ENCODE results near the gene NTM.

Gene NTM

DNA sequence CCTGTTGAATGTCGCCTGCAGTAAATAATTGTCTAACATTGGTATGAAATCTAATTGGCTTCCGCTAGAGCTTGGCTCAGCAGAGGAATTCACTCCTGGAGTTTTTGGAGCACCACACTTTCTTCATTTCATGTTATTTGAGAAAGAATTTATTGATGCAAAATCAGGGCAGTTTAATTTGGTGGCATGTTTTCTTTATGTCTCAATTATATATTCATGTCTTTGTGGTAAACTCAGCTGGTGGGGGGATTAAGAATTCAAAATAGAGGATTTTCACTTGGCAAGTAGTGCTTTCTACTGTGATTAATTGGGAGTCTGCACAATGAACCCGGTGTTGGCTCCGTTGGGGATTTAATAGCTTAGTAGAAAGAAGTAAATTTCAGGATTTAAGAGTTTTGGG is 784.4 kb downstream of the NTM start:
- DNase-seq (ENCODE audit: low spot score): no peak

DNA sequence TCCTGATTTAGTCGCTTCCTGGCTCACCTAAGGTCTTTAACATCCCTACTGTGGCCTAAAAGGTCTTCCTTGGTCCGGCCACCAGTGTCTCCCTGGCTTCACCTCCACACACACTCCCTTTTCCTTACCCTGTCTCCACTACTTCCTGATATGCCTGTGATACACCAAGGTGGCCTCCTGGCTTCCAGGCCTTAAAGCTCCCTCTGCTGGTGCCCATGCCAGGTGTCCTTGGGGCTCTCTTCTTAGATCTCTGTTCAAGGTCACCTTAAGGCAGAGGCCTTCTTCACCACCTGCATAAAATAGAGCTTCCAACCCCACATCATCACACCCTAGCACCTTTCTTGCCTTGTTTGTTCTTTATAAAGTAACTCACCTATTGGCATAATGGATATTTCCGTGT is 787.7 kb downstream of the NTM start:
- no peak for DNase-seq (ENCODE audit: low spot score)

DNA sequence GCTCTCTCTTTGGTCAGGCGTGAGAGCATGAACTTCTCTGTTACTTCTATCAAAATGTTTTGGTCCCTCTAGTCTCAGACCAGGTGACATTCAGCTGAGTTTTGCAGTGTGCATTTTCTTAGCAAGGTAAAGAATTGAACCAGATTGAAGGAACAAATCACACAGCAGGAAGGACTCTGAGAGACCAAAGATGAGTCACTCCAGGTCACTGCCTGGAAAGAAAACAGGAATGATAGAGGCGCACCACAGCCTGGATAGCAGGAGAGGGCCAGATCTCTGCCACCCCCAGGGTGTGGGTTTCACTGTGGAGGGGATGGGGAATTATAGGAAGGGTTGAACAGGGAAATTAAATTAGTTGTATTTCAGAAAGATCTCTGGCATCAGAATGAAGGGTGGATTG is 788.3 kb downstream of the NTM start:
- DNase-seq (ENCODE audit: low spot score): no peak

DNA sequence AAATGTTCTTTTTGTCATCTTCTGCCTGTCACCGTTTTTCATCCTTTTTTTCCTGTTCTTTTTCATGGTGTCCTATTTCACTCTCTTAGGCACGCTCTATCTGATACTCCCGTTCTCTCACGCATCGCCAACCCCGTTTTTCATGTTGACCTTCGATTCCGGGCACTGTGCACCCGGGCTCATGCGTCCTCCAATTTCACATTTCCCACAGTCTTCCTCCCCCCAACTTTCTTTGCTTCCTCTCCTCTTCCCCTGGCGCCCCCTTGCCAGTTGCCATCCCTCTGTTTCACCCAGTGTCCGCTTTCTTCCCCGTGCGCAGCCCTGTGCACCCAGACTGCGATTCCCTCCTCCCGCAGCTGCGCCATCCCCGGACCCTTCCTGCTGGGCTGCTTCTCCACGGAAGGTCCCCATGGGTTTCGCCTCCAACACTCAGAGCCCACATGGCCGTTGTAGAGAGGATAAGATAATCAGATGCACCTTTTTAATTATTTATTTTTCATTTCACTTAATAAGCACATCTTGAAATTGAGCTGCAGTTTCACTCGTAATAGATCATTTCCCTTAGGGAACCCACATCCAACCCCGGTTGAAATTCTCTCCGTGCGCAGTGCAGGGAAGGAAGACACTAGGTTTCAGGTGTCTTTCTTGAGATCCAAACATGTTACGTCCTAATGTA is 791.1 kb downstream of the NTM start:
- no peak for DNase-seq (ENCODE audit: low spot score)

DNA sequence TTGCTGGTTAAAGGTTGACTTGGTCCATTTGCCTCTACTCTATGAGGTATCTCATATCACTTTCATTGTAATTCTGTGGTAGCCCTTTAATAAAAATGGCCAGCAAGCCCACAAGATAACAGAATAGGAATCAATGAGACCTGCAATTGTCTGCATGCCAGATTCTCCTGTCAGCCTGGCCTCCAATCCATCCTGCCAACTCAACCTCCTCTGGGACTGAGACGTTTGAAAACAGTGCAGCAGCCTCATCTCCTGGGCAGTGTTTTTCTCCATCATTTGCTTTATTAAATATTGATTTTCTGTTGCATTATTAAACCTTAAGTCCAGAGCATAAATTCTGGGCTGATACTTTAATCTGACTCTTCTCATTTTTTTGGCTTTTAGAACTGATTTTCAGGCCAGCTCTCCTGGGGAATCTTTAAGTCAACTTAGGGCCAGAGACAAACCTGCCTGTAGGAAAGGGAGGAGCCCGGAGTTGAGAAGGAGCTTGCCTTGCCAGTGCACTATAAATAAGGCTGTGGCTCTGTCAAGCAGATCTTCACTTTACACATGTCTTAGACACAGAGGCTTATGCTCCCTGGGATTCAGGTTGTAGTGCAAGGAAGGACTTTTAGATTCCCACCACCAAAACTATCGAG is 798.0 kb downstream of the NTM start:
- DNase-seq (ENCODE audit: low spot score): no peak

DNA sequence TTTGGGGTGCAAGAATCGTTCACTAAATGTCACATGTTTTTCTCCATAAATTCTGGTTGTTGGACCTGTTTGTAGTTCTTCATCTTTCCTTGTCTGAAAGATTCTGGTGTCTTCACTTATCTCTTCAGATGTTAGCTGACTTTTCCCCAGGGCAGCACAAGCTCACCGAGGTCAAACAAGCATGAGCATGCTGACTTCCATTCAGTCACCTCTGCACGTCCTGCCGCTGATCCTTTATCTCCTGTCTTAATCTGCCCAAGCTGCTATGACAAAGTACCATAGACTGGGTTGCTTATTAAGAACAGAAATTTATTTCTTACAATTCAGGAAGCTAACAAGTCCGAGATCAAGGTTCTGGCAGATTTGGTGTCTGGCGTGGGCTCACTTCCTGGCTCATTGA is 800.6 kb downstream of the NTM start:
- no peak for DNase-seq (ENCODE audit: low spot score)

DNA sequence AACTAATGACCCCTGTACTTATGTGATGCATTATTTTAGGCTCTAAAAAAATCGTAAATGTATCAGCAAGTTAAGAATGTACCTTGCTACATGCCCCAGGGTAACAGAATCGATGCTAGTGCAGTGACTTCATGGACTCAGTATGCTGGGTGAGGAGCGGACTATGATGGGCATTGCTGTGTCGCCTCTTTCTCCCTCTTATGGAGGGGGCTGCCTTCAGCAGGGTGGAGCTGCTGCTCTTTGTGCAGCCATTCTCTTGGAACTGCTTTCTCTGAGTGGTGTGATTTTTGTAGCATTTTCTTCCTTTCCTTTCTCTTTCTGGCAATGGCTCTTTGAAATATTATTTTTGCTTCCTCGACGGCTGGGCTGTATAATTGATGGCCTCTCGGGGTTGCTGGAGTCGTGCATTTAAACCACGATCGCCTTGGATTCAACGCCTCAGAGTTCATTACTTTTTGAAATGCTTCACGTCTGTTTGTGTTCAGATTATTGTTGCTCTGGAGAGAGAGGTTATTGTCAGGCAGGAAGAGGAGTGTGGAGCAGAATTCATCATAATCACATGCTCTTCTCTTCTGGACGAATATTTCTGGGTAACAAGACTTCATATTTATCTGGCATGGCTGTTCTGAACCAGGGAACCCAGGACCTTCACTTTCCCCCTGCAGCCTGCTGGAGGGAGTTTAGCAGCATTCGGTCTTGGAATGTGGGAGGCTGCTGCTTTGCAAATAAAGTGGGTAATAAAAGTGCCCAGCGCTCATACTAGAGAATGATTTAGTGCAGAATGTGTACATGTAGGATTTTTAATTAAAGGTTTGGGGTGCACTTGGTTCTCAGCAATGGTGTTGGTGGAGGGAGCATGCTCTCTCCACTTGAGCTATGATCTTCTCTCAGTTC is 804.2 kb downstream of the NTM start:
- no peak for DNase-seq (ENCODE audit: low spot score)

DNA sequence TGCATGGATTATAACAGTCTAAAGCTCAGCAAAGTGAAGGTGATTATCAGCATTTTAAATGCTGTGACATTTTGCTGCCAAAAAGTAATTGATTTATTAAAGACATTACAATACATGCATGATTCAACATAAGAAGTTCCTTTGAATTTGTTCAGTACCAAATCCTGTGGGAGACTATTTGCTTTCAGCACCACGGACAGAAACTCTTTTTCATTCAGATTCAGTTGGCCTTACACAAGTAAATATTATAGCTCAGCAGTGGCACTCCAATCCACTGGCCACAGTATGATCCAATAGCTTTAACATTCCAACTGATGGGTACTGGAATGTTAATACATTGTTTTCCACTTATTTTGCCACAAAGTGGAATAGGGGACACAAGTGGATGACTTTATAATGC is 806.7 kb downstream of the NTM start:
- no peak for DNase-seq (ENCODE audit: low spot score)

DNA sequence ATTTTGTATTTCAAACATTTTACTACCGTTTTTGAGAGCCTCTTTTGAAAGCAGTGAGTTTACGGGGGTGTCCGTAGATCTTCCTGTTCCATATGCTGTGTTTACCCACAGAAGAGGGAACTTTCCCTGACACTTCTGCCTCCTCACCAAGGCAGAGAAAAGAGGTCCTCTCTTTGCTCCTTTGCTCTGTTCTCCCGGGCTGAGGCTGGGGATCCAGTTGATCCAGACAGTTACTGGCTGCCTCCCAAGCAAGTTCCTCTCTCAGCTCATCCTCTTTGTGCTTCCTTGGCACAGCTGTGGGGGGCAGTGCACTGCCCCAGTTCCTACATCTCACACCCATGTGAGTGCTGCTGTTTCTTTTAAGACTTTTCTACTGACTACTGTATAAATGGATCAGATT is 813.7 kb downstream of the NTM start:
- no peak for DNase-seq (ENCODE audit: low spot score)

DNA sequence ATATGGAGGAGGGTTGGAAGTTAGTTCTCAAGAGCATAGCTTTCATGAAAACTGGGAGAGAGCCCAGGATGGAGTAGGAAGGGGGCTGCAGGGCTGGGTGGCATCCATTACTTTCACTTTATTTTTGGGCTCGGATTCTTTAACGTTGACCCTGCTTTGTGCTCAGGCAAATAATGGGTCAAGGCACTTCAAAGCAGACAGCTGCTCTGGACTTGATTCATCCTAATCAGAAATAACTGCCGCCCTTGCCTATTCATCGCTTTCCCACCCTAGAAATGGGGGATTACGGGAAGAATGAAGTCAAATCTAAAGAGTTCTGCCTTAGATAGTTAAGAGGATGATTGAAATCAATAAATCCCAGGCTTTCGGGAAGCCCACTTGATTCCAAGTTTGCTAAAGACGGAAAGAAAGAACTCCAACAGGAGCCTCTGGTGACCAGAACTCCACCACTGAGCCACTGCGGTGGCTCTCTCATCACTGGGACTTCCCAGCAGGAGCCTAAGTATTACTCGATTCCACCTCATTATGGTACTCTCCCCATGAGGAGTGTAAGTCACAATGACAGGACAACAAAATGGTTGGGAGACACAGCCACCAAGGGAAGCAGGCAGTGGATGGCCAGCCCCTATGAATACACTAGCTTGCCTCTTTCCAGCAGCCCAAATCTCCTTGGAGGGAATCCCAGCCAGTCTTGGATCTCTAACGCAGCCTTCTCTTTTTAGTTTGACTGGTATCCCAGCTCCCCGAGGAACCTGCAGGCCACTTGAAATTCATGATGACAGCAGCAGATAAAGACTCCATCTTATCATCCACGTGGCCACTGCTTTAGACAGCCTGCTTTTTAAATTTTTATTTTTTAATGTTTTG is 815.5 kb downstream of the NTM start:
- no peak for DNase-seq (ENCODE audit: low spot score)

DNA sequence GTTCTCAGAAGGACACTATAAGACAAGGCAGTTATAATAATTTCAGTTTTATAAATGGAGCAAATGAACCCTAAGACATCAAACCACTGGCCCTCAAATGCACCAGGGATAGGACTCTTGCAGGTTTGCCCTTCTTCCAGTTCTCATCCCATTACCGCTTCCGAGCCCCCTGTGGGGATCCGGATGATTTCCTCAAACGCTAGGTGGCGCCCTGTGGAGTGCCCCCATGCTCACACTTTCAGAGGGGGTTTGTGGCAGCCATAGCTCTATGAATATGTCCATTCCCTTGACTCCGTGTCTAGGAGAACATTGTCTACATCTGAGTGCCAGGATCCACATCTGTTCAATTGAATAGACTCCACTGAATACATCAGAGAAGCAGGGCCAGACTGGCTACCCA is 816.3 kb downstream of the NTM start:
- no peak for DNase-seq (ENCODE audit: low spot score)

DNA sequence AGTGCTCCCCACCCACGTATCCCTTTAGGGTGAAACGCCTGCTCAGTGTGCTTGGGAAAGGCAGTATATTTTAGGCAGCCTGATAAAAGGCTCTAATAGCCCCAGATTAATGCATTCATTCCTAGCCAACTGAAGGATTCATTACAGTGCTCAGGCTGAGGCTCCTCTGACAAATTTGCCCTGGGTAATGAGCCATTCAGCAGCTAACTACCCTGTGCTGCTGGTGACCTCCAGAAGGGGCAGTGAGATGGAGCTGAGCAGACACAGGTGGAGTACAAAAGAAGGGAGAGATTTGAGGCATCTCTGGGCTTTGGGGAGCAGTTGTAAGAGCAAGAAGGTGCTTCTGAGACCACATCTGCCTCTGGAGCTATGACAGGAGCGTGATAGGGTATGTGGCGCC is 817.0 kb downstream of the NTM start:
- DNase-seq (ENCODE audit: low spot score): no peak

DNA sequence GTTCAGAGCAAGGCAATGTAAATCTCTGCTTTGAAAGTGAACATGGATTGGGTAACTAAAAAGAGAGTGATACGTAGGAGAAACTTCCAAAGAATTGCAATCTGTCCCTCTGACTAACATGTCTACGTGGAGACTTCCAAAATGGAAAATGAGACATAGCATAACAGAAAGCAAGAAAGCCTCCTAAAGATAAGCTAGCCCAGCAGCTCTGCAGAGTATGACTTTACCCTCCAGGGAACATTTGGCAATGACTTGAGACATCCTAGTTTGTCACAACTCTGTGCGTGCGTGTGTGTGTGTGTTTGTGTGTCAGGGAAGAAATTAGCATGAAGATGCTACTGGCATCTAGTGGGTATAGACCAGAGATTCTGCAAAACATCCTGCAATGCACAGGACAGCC is 817.4 kb downstream of the NTM start:
- DNase-seq (ENCODE audit: low spot score): no peak

DNA sequence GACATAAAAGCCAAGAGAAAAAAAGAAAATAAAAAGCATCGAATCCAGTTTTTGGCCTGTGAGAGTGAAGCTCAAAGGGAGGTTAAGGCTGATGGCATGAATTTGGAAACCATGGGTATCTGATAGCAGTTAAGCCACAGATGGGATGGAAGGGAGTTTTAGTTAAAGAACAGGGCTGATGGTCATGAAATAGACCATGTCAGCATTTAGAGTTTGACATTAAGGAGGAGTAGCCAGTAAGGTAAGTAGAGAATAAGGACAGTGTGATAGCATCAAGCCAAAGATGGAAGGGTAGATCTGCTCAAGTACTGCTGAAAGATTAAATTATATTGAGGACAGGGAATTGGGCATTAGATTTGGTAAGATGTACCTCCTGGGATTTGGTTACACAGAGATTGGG is 826.5 kb downstream of the NTM start:
- DNase-seq (ENCODE audit: low spot score): no peak

DNA sequence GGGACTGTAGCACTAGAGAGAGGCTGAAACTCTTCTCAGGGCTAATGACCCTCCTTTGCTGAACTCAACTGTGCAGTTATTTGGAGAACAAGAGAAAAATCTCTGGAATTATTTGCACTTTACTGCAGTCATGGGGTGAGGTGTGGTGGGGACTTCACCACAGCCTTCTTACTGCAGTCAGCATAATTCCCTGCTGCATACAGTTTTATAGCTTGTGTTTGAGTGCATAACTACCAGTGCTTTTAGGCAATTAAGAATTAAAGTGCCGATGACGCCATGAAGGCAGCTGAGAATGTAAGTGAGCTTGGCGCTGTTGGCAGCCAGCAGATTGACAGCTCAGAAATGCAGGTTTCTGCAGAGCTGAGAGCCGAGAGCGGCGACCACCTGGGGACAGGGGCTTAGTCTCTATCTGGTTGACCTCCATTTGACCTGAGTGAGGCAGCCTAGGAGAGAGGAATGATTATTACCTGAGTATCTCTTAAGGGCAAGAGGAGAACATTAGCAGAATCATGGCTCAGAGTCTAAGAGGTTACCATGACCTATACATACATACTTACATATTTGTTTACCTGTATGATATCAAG is 830.0 kb downstream of the NTM start:
- DNase-seq (ENCODE audit: low spot score): no peak

DNA sequence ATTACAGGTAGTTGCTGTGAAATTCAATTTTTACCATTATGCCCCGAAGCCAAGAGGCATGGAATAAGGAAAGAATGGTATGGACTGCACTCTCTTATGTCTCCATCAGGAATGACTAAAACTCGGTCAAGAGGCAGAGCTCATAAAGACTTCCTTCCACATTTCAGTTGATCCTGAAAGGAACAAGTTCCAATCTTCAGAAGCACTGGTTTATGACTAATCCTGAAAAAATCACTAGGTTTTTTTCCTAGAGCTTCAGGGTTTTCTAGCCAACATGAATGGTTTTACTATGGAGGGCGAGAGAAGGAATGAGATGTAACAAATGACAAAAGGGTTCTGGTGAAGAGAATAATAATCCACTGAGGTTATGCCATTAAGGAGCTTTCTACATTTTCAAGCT is 832.2 kb downstream of the NTM start:
- no peak for DNase-seq (ENCODE audit: low spot score)

DNA sequence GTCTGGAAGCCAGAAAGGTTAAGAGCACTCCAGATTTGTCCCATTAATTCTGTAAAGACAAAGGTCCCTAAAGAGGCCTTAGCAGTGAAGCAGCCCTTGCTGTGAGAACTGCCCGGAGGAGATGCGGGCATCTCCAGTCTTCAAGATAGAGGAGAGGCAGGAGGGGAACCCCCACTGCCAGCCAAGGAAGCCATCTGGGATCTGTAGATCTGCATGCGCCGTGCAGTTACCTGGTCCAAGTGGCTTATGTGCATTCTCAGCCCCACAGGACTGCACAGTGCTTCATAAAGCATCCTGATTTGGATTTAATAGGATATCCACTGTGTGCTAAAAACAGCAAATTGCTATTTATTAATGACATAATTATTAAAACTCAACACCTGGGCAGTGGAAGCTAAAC is 834.6 kb downstream of the NTM start:
- DNase-seq (ENCODE audit: low spot score): no peak

DNA sequence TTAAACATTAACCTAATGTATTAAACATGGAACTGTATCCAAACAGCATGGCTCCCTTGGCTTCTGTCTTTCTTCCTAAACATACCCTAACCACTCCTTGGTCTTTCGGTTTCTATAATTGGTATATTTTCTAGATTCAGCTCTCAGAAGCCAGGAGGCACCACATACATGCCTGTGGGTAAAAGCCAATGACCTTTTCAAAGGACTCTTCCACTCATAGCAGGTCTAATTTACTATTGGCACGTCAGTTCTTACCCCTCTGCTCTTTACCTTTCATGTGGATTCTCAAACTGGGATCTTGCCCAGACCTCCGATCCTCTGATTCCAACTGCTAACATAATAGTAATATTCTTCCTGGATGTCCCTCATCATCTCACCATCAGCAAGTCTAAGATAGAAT is 835.1 kb downstream of the NTM start:
- no peak for DNase-seq (ENCODE audit: low spot score)

DNA sequence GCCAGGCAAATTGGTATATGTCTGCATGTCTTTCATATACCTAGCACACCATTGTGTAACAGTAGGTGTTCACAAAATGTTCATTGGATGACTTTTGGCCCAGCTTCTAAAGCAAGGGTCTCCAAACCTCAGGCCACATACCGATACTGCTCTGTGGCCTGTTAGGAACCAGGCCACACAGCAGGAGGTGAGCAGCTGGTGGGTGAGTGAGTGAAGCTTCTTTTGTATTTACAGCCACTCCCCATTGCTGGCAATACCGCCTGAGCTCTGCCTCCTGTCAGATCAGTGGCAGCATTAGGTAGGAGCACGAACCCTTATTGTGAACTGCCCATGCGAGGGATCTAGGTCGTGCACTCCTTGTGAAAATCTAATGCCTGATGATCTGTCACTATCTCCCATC is 836.6 kb downstream of the NTM start:
- DNase-seq (ENCODE audit: low spot score): no peak

DNA sequence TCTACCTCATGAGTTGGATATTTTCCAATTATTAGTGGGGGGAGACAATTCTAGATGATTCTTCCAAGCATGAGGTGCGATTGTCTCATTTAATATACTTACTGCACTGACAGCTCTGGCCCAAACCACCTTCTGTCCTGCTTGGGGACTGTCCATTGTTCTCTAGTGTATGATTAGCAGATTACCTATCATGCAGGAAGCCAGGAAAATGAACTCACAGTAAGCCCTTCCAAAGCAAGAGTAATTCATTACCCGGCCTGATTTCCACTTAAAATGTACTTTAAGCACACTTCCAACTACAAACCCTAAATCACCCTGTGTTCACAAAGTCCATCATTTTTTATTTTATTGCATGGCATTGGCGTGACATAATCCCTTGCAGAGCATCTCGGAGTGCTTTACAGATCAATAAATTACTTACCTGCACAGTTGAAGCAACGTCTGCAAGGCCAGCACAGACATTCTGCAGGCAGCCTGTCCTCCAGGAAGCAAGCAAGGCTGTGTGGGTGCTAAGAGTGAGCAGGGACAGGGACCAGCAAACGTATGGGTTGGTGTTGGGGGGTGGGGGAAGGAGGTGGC is 838.2 kb downstream of the NTM start:
- DNase-seq (ENCODE audit: low spot score): no peak

DNA sequence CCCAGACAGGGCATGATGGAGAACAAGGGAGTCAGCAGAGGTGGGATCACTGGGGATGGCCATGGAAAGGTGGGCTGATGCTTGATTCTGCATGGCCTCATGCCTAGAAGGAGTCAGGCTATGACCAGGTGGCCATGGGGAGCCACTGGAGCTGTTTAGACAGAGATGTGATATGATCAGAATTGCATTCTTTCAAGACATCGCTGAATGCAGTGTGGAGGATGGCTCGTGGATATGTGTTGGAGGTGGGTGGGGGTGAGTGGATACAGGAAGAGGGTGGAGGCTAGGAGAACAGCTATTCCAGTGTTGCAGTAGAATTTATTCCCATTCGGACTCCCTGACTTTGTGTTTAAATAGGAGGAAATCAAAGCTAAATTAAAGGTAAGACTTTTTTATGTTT is 841.1 kb downstream of the NTM start:
- no peak for DNase-seq (ENCODE audit: low spot score)

DNA sequence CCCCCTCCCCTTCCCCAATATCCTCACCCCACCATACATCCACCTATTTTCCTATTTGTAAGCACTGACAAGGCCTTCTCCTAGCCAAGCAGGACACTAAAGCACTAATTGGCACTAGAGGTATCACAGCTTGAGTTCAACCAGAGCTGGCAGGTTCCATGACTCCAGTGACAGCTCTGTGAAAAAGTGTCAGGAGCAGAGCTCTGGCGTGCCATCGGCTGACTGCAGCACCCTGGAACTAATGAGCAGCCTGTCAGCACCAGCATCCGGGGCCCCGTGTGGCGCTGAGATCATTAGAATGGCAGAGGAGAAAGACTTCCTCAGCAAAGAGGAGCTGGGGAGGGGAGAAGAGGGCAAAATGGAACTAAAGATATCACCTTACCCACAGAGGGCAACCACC is 847.4 kb downstream of the NTM start:
- no peak for DNase-seq (ENCODE audit: low spot score)
